ENCODE data around the gene GCDH.

DNA sequence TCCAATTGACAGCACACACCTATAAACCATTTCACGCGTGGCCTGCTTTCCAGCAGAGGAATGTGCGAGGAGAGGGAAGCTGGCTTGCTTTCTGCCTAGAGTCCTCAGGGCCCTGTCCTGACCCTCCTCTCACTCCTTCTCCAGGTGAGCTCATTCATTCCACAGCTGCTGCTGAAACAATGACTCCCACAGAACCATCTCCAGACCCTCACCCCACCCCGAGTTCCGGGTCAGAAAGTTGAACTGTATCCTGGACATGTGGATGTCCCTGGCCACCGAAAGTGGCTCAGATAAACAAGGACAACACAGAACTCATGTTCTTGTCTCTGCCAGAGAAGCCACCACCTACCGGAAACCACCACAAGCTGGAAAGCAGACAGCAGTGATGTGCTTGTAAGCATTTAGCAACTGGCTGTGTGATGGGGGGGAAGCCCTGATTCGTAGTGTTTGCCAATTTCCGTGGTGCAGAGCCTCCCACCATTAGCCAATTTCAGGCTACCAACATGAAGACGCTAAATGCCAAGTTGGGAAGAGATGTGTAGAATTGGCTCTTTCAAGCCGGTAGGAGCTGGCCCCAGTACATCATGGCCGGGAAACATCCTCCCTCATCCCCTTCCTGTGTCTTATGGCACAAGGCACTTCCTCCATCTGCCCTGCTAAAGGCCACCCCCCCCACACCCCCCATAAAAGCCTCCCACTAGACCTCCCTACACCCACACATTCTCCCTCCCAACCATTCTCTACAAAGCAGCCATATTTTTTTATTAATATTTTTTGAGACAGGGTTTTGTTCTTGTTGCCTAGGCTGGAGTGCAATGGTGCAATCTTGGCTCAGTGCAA lies 23.1 kb downstream of the GCDH start:
- TF ChIP-seq, protein P1, sequence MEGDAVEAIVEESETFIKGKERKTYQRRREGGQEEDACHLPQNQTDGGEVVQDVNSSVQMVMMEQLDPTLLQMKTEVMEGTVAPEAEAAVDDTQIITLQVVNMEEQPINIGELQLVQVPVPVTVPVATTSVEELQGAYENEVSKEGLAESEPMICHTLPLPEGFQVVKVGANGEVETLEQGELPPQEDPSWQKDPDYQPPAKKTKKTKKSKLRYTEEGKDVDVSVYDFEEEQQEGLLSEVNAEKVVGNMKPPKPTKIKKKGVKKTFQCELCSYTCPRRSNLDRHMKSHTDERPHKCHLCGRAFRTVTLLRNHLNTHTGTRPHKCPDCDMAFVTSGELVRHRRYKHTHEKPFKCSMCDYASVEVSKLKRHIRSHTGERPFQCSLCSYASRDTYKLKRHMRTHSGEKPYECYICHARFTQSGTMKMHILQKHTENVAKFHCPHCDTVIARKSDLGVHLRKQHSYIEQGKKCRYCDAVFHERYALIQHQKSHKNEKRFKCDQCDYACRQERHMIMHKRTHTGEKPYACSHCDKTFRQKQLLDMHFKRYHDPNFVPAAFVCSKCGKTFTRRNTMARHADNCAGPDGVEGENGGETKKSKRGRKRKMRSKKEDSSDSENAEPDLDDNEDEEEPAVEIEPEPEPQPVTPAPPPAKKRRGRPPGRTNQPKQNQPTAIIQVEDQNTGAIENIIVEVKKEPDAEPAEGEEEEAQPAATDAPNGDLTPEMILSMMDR (IDR thresholded peaks at IDR 0.05; ENCODE audit: control extremely low read depth in 1 of 3, insufficient read depth in 1 of 3, low read depth in 1 of 3, low read length in 3 of 3): no peak
- TF ChIP-seq ATF2 (IDR thresholded peaks at IDR 0.05; ENCODE audit: low read length) (no peak), JUND (IDR thresholded peaks at IDR 0.05; ENCODE audit: low read length) (no peak), BRCA1 (IDR thresholded peaks at IDR 0.05; ENCODE audit: low read depth, low read length) (no peak), POLR2AphosphoS5 (IDR thresholded peaks at IDR 0.05; ENCODE audit: low read depth, low read length) (no peak), PHF8 (conservative IDR thresholded peaks at IDR 0.05; ENCODE audit: low read depth, low read length) (no peak), POU5F1 (IDR thresholded peaks at IDR 0.05; ENCODE audit: low read depth, low read length) (no peak), POLR2A (IDR thresholded peaks at IDR 0.05; ENCODE audit: control extremely low read depth in 1 of 2, low read depth in 2 of 2, low read length in 2 of 2) (no peak), SIX5 (IDR thresholded peaks at IDR 0.05; ENCODE audit: low read depth, low read length) (no peak), EP300 (IDR thresholded peaks at IDR 0.05; ENCODE audit: borderline replicate concordance in 1 of 2, low read depth in 2 of 2, low read length in 2 of 2) (no peak), SP2 (IDR thresholded peaks at IDR 0.05; ENCODE audit: low read length) (no peak), TCF12 (IDR thresholded peaks at IDR 0.05; ENCODE audit: low read depth, low read length) (no peak)
- TF ChIP-seq, protein P2, sequence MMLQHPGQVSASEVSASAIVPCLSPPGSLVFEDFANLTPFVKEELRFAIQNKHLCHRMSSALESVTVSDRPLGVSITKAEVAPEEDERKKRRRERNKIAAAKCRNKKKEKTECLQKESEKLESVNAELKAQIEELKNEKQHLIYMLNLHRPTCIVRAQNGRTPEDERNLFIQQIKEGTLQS (IDR thresholded peaks at IDR 0.05; ENCODE audit: insufficient read depth, low read depth, low read length): no peak
